GM18873 (cell line): ENCODE data around the gene PIP5K1C.
"Not testable (repeated sequence)": the region's sequence is repeated elsewhere in the genome, so short reads cannot be mapped to it uniquely, and the experiment has no call there.

ENCODE experiments used
- ATAC-seq: cut with Tn5 transposase; IDR thresholded peaks from one replicate; pipeline ENCODE4 v1.9.1; 2021; ENCODE audit warnings: mild to moderate bottlenecking, moderate library complexity, moderate number of reproducible peaks; ENCODE audit not compliant: unreplicated experiment, low FRiP score

The PIP5K1C gene

GRCh38 chr19:3632739-3633558, 67.3 kb downstream of the PIP5K1C start:
- ATAC-seq, result no peak

DNA sequence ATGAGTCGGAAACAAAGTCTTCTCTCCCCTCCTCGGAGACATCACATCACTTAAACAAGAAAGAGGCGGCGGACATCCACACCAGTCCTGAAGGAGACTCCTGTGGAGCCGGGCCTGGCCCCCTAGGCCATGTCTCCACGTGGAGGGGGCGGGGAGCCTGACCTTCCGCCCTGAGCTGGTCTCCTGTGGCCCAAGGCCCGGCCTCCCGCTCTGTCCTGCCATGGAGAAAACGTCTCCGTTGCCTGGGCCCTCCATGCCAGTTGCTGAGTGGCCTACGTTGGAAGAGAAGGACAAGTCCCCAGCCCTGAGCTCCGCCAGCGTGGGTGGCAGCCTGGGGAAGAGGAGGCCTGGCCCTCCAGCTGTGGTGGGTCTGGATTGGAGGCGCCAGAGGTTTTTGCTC, 68.2 kb downstream of the PIP5K1C start:
- no peak for ATAC-seq

- ATAC-seq, result no peak
Measured at GRCh38 chr19:3631053-3631861, 69.0 kb downstream of the PIP5K1C start.

DNA sequence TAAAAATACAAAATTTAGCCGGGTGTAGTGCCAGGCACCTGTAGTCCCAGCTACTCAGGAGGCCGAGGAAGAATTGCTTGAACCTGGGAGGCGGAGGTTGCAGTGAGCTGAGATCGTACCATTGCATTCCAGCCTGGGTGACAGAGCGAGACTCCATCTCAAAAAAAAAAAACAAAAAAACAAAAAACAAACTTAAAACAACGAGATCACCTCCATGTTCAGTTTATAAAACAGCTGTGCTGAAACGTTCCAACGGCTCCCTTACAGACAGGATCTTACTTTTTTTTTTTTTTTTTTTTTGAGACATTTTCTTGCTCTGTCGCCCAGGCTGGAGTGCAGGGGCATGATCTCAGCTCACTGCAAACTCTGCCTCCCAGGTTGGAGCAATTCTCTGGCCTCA, 71.5 kb downstream of the PIP5K1C start:
- not testable (repeated sequence) for ATAC-seq

DNA sequence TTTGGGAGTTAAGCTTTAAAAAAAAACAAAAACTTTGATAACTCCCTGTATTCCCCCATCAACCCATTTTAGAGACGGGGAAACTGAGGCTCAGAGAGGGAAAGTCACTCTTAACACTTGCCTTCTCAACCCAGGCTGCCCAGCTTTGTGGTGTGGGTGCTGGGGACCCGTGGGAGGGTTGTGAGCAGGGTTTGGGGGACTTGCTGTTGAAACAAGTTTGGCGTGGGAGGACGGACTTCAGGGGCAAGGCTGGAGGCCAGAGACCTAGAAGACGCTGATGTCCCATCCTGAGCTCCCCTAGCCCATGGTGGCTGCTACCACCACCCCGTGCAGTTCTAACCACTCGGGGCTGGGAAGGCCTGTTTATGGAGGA, 72.9 kb downstream of the PIP5K1C start:
- ATAC-seq, result no peak

DNA sequence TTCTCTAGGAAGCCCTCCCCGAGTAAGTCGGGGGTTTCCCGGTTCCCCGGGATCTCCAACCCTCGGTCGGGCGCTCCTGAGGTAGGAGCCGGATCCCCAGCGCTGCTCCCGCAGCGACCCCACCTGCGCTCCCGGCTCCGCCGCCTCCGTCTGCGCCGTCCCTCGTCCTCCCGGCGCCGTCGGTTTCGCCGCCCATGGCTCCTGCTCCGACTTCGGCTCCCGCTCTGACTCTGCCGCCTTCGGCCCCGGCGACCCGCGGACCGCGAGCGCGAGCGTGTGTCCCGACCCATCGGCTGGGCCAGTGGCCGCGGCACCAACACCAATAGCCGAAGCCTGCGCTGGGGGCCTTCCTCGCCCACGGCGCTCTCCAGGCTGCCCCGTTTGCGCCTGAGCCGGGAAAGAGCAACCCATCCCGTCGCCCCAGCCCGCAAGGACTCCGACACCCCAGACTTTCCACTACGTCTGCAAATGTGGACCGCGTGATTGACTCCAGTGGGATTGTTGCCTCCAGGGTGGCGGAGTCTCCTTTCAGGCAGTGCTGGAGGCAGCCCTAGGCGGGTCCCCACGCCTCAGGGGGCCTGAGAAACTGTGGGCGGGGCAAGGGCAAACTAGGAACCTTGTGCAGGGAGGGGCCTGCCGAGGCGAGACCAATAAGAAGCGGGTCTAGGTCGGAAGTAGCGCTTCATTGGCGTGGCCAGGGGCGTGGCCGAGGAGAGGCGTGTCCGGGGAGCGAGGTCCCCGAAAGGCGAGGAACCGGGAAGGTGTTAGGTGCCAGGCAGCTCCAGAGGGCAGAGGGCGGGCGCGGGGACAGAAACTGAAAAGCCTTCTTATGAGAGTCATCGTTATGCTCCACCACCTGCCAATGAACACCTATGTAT, 73.6 kb downstream of the PIP5K1C start, which contains the start of gene CACTIN:
Gene CACTIN, minus strand, starts transcription at position 318 of the 878 bp plus-strand sequence. Its CDS starts 28 bp downstream, at position 290.
- ATAC-seq, result peak; percentile 85

- no peak for ATAC-seq
Measured at GRCh38 chr19:3625996-3626472, 74.2 kb downstream of the PIP5K1C start.

GRCh38 chr19:3623716-3624115, 76.6 kb downstream of the PIP5K1C start:
- no peak for ATAC-seq

- no peak for ATAC-seq
Measured at GRCh38 chr19:3622224-3622623, 78.0 kb downstream of the PIP5K1C start.

DNA sequence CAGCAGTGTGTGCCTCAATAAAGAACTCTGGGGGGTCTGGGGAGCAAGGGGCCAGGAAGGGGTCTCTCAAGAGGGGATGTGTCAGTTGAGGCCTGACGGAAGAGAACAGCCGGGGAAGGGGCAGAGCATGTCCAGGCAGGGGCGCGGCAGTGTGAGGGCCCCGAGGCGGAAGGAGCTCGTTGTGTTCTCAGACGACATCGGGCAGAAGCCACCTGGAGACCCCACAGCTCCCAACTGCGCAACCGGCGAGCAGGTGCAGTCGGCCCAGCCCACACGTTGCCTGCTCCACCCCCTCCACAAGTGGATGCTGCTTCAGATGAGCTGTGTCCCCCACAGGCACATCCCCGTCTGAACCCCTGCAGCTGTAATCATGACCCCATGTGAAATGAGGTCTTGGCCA, 78.6 kb downstream of the PIP5K1C start:
- no peak for ATAC-seq

DNA sequence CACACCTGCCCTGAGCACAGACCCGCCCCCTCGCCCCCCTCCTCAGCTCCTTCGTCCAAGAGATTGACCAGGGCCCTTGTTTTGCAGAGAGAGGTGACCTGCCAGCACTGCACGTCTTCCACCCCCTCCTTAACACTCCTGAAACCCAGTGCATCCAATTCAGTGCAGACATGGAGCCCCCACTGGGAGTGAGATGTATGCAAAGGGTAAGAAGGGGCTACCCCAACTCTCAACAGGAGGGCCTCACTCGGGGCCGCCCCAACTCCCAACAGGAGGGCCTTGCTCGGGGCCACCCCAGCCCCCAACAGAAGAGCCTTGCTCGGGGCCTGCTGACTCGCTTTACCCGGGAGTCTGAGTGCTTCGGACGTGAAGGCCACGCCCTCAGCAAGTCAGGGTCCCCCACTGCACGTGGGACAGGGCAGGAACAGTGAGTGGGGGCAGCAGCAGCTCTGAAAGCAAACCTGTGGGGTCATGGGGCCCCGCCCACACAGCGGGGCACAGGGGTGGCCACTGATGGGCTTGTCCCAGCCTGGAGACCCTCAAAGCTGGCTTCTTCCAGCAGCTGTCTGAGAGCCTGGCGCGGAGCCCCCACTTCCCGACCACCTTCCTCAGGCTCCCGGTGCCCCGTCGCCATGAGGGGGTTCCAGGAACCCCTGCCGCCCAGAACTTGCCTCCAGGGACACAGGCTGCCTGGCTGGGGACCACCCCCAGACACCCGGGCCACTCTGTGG, 79.3 kb downstream of the PIP5K1C start:
- no peak for ATAC-seq

- ATAC-seq, result no peak
Measured at GRCh38 chr19:3620145-3620816, 80.0 kb downstream of the PIP5K1C start.

DNA sequence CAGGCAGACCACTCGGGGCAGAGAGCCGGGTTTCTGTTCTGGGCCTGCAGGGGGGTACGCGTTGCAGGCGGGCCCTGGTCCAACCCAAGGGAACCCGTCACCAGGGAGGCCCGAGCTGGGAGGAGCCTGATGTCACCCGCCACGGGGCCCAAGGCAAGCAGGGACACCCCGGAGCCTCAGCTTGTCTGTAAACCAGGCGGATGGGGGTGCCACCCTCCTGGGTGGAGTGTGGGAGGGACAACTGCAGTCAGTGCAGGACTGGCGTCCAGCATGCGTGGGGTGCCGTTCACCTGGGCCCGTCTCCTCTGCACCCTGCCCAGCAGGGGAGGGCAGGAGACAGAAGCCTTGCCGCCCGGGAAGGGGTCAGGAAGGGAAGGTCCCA, 80.6 kb downstream of the PIP5K1C start:
- ATAC-seq, result no peak

DNA sequence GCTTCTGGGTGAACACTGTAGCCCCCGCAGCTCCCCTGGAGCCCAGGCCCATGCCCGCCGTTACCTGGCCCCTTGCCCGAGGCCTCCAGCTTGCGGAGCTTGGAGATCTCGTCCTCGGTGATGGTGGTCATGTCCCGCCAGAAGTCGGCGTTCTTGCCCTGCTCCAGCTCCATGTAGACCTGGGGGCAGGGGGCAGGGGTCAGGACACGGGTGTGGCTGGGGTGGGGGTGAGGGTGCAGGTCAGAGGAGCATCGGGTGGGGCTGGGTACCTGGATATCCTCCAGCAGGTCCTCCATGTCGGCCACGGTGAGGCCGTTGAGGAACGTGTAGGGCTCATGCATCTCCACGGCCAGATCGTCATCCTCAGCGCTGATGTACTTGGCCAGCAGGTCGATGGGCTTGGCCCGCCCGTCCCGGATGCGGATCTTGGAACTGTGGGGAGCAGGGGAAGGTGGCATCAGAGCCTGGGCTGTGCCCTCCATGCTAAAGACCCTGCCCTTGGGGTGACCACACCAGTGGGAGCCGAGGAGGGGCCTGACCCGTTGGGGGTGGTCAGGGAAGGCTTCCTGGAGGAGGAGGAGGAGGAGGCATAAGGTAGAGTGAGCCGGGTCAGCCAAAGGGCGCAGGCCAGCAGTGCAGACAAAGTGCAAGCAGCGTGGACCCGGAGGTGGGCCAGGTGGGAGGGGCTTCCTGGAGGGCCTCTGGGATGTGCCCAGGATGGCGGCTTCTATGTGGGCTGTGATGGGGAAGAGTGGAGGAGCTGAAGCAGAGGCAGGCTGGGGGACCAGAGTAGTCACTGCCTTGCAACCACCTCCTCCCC, 81.2 kb downstream of the PIP5K1C start:
- no peak for ATAC-seq

DNA sequence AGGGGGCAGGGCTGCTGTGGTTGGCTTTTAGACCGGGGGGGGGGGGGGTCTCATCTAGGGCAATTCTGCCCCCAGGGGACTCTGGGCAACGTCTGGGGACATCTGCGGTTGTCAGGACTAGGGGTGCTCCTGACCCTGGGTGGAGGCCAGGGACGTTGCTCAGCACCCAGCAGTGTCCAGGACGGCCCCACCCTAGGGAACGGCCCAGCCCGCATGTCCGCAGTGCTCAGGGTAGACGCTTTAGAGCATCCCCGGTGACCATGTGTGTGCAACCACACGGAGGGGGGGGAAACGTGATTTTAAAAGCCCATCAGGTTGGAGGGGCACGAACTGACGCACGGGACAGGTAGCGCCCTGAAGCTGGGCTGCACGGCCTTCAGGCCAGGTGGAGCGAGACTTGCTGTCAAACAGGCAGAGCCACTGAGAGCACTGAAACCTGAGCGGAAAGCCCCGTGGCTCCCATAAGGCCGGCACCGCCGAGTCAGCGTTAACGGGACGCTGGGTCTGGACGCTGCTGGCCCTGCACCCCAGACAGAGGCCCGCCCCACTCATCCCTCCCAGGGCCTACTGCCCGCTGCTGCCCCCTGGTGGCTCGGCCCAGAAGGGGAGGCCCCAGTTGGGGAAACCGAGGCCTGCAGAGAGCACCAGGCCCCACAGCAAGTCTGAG, 82.0 kb downstream of the PIP5K1C start:
- ATAC-seq, result peak; percentile 51

- ATAC-seq, result no peak
Measured at GRCh38 chr19:3617463-3617862, 82.8 kb downstream of the PIP5K1C start.

- no peak for ATAC-seq
Measured at GRCh38 chr19:3615524-3616135, 84.6 kb downstream of the PIP5K1C start.
